ENCODE results near the gene ATP2B2. TPM values are rescaled to one million over a fixed set of nuclear protein-coding genes. Genes with fewer than 3 reads are reported as not detected.

Gene ATP2B2
- total and polyA plus RNA-seq, 2 of the 8 experiments (the other 6 are each of a cell fraction or from before 2014, with no cell fraction given), result 0.14 to 1.2 TPM

- Histone ChIP-seq H2BK120ac (replicated peaks; ENCODE audit: low read depth, low read length) (no peak overlapping the region), H3K9me3 (ENCODE audit: insufficient read depth in 2 of 2, low read depth in 1 of 2, low read length in 1 of 2) (no peaks in the 10 kb centered on the region), H2AK5ac (ENCODE audit: low read depth, low read length) (no peak overlapping the region), H2BK20ac (ENCODE audit: low read length) (no peak overlapping the region), H3K23me2 (ENCODE audit: low read depth, low read length) (no peaks in the 10 kb centered on the region), H3K27me3 (replicated peaks in 1 of 4; ENCODE audit: control insufficient read depth in 3 of 4, extremely low read depth in 1 of 4, insufficient read depth in 3 of 4, low read length in 3 of 4) (no peaks in the 10 kb centered on the region), H3K4me3 (ENCODE audit: extremely low read depth in 1 of 4, insufficient read depth in 2 of 4, low read depth in 3 of 4, low read length in 4 of 4) (no peak overlapping the region), H2BK5ac (ENCODE audit: low read depth, low read length) (no peak overlapping the region), H2BK15ac (ENCODE audit: low read length) (no peak overlapping the region), H4K91ac (replicated peaks; ENCODE audit: insufficient read length, low read length) (no peak overlapping the region), H3K56ac (replicated peaks; ENCODE audit: insufficient read length, low read depth, low read length) (no peak overlapping the region), H3K18ac (ENCODE audit: extremely low read depth, low read length) (no peak overlapping the region), H3K4me1 (replicated peaks in 1 of 4; ENCODE audit: control insufficient read depth in 3 of 4, insufficient read depth in 4 of 4, low read length in 3 of 4) (peaks cover 0 to 2% (median 0%) of the 10 kb centered on the region in 4 experiments; a peak in 3 of 7 replicates), H3K4ac (replicated peaks; ENCODE audit: insufficient read length, low read depth, low read length) (no peak overlapping the region), H2AFZ (ENCODE audit: low read length) (no peak overlapping the region), H4K20me1 (replicated peaks in 1 of 2; ENCODE audit: control insufficient read depth in 1 of 2, insufficient read depth in 2 of 2, low read length in 2 of 2) (no peaks in the 10 kb centered on the region), H3K23ac (ENCODE audit: insufficient read length) (no peak overlapping the region), H3K79me2 (ENCODE audit: control insufficient read depth in 1 of 2, insufficient read depth in 2 of 2, low read length in 2 of 2) (no peaks in the 10 kb centered on the region), H3K14ac (ENCODE audit: insufficient read length) (no peak overlapping the region), H2BK12ac (ENCODE audit: low read depth, low read length) (no peak overlapping the region; the same call in 1 of the 2 replicates), H3K36me3 (ENCODE audit: control insufficient read depth in 2 of 4, insufficient read depth in 4 of 4, low read length in 3 of 4) (no peaks in the 10 kb centered on the region), H3K9ac (replicated peaks in 1 of 4; ENCODE audit: extremely low read depth in 1 of 4, low read depth in 3 of 4, low read length in 3 of 4) (no peak overlapping the region), H3K79me1 (ENCODE audit: low read depth, low read length) (no peaks in the 10 kb centered on the region), H4K5ac (ENCODE audit: insufficient read length, low read depth, low read length) (no peak overlapping the region), H4K8ac (ENCODE audit: extremely low read depth, insufficient read depth, low read length) (no peak overlapping the region), H3K27ac (ENCODE audit: low read depth, low read length) (no peak overlapping the region), H3K4me2 (ENCODE audit: insufficient read depth in 1 of 2, low read depth in 2 of 2, low read length in 2 of 2) (no peak overlapping the region)
- no peak for DNase-seq (ENCODE audit: low read depth in 1 of 2, low spot score in 2 of 2)
- WGBS, 2 experiments (ENCODE audit: extremely low coverage in 1 of 2, insufficient coverage in 1 of 2, insufficient read length in 1 of 2, insufficient replicate concordance in 2 of 2, low coverage in 1 of 2, low lambda C conversion rate in 2 of 2, missing lambda C conversion rate in 1 of 2), result 75% methylated on average over 9 of the region's 9 CpGs; no CpG with 5 or more reads in 1 of the 2 experiments
- POLR2A ChIA-PET (ENCODE audit: partially characterized antibody), result no interaction called here
- no peak for FAIRE-seq
- CTCF ChIA-PET (ENCODE audit: partially characterized antibody), result interaction anchor here (1.0 to 2.0 kb wide), 8 partner anchors 10 to 312 kb away, joined by 3 to 6 read pairs (median 3); no protein-coding TSS in a partner anchor
- TF ChIP-seq POLR2A (IDR thresholded peaks at IDR 0.05; ENCODE audit: control extremely low read depth in 1 of 2, low read depth in 2 of 2, low read length in 2 of 2) (no peak), KDM4A (IDR thresholded peaks at IDR 0.05; ENCODE audit: low read depth, low read length, severe bottlenecking) (no peak), TBP (IDR thresholded peaks at IDR 0.05; ENCODE audit: low read depth, low read length) (no peak), SIX5 (IDR thresholded peaks at IDR 0.05; ENCODE audit: low read depth, low read length) (no peak), POU5F1 (IDR thresholded peaks at IDR 0.05; ENCODE audit: low read depth, low read length) (no peak), FOSL1 (IDR thresholded peaks at IDR 0.05; ENCODE audit: insufficient read depth, low read depth, low read length) (no peak), NANOG (IDR thresholded peaks at IDR 0.05; ENCODE audit: insufficient read depth, low read depth, low read length, poor library complexity, severe bottlenecking) (no peak), ZNF274 (IDR thresholded peaks at IDR 0.05; ENCODE audit: borderline replicate concordance, extremely low read depth, low read length) (no peak), YY1 (IDR thresholded peaks at IDR 0.05; ENCODE audit: low read depth, low read length) (no peak), EZH2 (IDR thresholded peaks at IDR 0.05; ENCODE audit: low read depth, low read length, severe bottlenecking) (no peak), MAFK (IDR thresholded peaks at IDR 0.05; ENCODE audit: low read depth, low read length) (no peak), TAF7 (optimal IDR thresholded peaks at IDR 0.05; ENCODE audit: borderline replicate concordance, low read depth, low read length) (no peak), EGR1 (IDR thresholded peaks at IDR 0.05; ENCODE audit: borderline replicate concordance, low read depth, low read length) (no peak), SP1 (IDR thresholded peaks at IDR 0.05; ENCODE audit: low read depth, low read length) (no peak)
Observed at GRCh38 chr3:10445561-10446175, 59.7 kb downstream of the ATP2B2 start.

Data from H1 (cell line).